HS-27A (cell line): ENCODE measurements around the gene GNB3.

Experiments used
- DNase-seq: peaks from one replicate; pipeline ENCODE4 v3.0.0-alpha.2; 2012; ENCODE audit warnings: low read depth, missing footprints

Gene GNB3

DNA sequence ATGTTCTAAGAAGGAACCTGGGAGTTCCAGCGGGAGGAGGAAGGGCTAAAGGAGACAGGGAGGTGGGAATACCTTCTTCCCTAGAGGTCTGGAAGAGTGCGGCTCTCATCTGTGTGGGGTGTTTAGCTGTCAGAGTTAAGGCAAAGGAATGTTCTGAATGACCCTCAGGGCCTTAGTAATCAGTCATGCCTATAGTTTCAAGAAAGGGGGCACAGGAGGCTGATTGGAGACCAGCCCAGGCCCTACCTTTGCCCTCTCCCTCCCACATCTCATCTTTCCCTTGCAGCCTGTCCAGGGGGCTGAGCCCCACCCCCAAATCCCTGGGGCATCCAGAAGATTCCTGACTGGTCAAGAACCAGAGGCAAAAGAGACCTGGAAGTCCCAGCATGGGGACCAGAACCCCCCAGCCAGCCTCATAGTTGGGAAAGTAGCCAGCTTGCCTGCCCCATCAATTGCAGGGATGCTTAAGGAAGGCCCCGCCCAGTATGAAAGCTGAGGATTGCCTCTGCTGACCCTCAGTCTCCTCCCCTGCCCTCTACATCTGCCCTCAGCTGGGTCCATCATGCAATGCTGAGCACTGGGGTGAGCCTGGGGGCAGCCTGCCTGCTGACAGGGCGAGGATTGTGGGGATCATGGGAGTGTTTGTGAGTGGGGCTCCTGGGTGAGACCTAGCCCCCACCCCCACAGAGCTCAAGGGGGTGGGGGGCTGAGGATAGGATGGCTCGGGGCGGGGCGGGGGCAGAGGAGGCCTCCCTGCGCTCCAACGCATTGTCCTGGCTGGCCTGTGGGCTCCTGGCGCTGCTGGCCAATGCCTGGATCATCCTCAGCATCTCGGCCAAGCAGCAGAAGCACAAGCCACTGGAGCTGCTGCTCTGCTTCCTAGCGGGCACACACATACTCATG is 17.3 kb upstream of the GNB3 start:
- DNase-seq: no peak

DNA sequence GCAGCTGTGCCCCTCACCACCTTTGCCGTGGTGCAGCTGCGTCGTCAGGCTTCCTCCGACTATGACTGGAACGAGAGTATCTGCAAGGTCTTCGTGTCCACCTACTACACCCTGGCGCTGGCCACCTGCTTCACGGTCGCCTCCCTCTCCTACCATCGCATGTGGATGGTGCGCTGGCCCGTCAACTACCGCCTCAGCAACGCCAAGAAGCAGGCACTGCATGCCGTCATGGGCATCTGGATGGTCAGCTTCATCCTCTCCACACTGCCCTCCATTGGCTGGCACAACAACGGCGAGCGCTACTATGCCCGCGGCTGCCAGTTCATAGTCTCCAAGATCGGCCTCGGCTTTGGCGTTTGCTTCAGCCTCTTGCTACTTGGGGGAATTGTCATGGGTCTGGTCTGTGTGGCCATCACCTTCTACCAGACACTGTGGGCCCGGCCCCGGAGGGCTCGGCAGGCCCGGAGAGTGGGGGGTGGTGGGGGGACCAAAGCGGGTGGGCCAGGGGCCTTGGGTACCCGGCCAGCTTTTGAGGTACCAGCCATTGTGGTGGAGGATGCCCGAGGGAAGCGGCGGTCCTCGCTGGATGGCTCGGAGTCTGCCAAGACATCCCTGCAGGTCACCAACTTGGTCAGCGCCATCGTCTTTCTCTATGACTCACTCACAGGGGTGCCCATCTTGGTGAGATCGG is 16.5 kb upstream of the GNB3 start:
- no peak for DNase-seq

DNA sequence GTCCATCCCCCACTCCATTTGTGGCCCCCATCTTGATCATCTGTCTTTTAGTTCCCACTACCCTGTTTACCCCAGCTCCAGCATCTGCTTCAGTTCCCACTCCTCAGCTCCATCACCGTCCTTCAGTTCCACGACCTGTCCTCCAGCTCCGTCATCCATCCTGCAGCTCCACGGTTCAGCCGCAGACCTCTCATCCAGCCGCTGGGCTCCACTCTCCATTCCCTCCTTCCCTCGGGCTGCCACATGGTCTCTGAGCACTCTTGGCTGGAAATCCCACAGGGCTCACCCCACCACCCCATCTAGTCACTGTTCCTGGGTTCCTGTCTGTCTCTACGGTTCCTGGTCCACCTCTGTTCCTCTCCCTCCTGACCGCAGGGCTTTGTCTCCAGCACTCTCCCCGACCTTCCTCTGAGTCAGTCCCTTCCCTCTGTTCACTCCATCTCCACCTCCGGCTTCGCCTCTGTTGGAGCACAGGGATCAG is 15.8 kb upstream of the GNB3 start:
- DNase-seq: no peak

DNA sequence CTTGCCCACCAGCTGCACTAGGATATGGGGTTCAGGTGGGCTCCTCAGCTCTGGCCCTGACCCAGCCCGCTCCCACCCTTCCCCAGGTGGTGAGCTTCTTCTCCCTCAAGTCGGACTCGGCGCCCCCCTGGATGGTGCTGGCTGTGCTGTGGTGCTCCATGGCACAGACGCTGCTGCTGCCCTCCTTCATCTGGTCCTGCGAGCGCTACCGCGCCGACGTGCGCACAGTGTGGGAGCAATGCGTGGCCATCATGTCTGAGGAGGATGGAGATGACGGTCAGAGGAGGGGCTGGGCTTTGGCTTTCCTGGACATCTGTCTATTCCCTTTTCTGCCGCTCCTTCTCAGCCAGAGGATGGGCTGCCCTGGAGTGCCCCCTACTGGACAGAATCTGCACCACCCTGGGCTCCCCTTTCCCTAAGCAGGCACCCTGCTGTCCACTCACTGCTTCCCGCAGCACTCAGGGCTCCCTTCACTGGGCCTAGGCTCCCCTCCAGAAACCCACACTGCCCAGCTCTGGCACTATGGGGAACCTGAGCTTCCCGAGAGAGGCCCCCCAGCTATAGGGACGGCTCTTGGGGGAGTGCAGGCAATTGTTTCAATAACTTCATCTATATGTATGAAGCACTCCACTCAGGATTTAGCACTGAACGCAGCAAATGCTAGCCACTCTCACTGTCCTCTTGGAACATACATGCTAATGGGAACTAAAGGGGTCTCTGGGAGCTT is 15.2 kb upstream of the GNB3 start:
- DNase-seq: peak; percentile 48

DNA sequence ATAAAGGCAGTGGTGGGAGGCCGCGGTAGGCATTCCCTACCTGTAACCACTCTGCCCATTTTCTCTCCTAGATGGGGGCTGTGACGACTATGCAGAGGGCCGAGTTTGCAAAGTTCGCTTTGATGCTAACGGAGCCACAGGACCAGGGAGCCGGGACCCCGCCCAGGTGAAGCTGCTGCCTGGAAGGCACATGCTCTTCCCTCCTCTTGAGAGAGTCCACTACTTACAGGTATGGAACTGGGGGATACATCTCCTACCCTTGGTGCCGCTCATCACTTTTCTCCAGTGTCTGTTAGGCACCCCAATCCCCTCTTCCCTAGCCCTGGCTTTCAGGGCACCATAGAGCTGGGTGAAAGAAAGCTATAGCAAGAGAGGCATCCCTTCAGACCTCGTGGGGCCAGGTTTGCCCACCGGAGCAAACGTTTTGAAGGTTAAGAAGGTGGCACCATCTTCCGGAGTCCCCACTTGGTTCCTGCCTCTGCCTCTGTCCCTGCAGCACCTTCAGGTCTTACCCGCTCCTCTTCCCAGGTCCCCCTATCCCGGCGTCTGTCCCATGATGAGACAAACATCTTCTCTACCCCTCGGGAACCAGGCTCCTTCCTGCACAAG is 14.5 kb upstream of the GNB3 start:
- DNase-seq: no peak

DNA sequence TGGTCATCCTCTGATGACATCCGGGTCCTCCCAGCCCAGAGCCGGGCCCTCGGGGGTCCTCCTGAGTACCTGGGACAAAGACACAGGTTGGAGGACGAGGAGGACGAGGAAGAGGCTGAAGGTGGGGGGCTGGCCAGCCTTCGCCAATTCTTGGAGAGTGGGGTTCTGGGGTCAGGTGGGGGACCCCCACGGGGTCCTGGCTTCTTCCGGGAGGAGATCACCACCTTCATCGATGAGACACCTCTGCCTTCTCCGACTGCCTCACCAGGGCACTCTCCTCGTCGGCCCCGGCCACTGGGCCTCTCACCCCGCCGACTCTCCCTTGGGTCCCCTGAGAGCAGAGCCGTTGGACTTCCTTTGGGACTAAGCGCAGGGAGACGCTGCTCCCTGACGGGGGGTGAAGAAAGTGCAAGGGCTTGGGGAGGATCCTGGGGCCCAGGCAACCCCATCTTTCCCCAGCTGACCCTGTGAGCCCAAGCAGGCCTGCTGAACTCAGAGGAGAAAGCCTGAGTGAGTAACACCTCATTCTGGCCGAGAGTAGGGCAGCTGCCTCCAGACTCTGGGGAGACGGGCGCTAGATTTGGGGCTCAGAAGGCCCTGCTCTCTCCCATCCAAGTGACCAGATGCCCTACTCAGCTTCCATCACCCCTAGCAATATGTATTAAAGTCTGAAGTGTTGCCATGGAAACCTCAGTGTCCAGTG is 13.8 kb upstream of the GNB3 start:
- no peak for DNase-seq

DNA sequence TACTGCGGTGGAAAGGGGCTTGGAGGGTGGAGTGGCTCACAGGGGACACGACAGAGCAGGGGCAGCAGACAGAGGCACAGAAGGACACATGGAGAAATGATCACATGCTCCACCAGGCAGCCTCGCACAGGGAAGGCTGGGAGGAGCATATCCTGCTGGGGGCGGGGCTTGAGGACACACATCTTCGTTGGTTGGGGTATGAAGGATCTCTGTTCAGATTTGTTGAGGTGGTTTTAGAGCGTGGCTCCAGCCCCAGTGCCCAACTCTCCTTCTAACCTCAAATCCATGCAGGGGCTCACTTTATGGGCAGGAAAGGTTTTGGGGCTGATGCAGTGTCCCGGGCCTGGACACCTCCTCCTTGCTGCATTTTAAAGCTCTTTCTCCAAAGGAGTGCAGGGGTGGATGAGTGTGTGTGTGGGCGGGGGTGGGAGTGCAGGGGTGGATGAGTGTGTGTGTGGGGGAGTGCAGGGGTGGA is 13.3 kb upstream of the GNB3 start:
- DNase-seq: peak; percentile 82

DNA sequence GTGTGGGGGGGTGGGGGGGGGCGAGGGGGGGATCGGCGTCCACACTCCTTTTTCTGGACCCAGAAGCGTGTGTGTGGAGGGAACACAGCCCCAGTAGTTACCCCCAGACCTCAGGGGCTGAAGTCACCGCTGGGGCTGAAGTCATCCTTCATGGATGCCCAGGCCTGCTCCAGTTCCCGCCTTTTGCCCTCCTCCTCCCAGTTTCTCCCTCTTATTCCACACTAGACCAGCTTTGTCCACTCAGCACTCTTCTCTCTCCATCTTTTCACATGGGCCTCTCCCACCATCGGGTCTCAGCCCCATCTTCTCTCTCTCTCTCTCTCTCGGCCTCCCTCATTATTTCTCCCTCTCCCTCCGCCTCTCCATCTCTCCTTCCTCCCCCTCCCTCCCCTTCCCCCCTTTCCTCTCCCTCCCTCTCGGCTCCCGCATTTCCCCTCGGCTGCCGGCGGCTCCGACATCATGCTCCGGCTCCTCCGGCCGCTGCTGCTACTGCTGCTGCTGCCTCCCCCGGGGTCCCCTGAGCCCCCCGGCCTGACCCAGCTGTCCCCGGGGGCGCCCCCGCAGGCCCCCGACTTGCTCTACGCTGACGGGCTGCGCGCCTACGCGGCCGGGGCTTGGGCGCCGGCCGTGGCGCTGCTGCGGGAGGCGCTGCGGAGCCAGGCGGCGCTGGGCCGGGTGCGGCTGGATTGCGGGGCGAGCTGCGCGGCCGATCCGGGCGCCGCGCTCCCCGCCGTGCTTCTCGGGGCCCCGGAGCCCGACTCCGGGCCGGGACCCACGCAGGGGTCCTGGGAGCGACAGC is 12.5 kb upstream of the GNB3 start, which contains the start of gene P3H3:
Gene P3H3, plus strand, starts transcription at position 426 of the 799 bp plus-strand sequence. Its CDS starts 34 bp downstream, at position 460.
- peak; percentile 52 for DNase-seq

DNA sequence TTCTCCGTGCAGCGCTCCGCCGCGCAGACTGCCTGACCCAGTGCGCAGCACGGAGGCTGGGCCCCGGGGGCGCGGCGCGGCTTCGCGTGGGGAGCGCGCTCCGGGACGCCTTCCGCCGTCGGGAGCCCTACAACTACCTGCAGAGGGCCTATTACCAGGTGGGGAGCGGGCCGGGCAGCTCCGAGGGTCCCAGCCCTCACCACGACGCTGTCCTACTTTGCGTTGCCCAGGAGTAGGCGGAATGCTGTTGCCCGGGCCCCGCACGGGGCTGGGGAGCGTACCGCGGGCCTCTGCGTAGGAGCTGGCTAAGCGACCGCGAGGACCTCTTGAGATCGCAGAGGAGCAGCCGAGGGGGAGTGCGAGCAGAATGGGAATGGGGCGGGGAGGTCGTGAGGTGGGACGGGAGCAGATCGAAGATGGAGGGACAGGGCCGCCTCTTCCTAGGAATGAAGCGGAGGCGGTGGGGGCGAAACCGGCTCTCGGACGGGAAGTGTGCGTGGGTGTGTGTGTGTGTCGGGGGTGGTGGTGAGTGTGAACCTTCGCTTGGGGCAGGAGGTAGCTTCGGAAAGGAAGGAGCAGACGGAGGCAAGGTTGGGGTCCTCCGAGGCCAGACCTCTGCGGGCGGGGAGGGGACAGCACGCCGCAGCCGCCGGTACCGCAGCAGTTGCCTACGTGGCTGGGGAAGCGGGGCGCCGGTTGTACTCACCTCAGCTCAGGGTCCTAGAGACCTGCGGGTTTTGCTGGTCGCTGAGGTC is 11.8 kb upstream of the GNB3 start:
- no peak for DNase-seq

DNA sequence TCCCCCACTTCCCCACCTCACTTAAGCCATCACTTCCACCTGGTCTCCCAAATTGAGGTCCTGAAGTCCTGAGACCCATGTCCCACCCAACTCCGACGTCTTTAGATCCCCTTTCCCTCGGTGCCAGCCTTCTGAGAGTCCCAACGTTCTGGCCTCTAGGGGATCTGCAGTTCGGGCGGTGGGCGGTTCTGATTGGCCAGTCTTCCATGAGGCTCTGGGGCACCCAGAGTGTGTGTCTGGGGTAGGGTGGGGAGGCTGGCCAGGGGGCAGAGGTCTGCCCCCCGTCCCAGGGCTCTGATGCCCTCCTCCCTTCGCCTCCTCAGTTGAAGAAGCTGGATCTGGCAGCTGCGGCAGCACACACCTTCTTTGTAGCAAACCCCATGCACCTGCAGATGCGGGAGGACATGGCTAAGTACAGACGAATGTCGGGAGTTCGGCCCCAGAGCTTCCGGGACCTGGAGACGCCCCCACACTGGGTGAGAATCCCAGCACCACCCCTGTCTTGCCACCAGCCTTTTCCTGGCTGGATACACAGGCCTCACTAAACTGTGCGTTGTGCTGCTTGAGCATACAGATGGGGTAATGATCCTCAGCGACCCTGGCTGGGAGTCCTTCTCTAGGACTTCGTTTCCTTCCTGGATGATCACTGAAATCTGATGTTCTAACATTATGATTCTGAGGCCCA is 11.0 kb upstream of the GNB3 start:
- peak; percentile 35 for DNase-seq

DNA sequence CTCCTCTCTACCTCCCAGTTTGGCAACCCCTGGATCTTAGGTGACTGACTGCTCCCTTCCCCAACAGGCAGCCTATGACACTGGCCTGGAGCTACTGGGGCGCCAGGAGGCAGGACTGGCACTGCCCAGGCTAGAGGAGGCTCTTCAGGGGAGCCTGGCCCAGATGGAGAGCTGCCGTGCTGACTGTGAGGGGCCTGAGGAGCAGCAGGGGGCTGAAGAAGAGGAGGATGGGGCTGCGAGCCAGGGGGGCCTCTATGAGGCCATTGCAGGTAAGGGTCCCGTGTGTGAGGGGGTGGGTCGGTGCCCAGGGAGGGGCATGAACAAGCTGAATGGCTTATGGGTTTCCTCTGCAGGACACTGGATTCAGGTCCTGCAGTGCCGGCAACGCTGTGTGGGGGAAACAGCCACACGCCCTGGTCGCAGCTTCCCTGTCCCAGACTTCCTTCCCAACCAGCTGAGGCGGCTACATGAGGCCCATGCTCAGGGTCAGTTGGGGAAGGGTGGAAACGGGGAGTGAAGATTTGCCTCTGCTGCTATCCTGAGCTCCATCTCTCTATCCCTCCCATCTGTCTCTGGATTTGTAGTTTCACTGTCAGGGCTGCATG is 10.3 kb upstream of the GNB3 start:
- no peak for DNase-seq

DNA sequence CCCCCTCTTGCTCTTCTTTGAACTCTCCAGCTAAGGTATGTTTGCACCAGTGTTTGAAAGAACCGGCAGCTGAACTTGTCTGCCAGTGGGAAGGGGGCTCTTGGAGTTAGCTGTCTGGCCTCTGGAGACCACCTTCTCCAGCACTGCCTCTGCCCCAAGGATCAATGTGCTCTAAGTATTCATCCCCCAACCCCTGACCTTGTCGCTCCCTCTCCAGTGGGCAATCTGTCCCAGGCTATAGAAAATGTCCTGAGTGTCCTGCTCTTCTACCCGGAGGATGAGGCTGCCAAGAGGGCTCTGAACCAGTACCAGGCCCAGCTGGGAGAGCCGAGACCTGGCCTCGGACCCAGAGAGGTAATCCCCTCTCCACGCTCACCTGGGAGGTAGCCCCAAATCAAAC is 9.7 kb upstream of the GNB3 start:
- DNase-seq: no peak

DNA sequence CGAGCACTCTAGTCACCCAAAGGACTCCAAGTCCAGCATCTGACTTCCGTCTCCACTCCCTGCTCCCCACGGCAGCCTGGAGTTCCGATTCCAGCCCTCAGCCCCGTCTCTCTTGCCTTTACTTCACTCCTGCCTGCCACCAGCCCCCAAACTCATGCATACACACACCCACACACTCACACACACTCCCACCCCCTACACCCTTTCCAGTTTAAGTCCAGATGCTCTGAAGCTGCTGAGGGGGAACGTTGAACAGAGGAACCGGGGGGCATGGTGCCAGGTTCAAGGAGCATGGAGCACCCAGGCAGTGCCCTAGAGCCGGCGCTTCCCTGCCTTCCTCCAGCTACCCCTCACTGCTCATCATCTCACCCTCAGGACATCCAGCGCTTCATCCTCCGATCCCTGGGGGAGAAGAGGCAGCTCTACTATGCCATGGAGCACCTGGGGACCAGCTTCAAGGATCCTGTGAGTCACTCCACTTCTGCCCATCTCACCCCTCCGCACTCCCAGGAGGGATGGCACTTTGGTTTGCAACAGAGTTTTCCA is 9.2 kb upstream of the GNB3 start:
- DNase-seq: no peak

DNA sequence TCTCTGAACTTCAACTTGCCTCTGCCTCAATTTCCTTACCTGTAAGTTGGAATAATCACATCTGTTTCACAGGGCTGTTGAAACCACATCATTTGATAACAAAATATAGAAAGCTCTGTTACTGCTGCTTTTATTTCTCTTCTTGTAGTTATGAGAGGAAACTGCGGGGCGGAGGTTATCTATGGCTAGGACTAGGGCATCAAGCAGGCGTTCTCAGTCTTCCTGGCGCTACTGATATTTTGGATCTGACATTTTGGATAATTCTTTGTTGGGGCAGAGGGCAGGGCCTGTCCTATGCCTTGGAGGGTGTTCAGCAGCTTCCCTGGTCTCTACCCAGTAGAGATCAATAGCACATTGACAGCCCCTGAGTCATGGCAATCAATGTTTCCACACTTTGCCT is 8.6 kb upstream of the GNB3 start:
- no peak for DNase-seq

DNA sequence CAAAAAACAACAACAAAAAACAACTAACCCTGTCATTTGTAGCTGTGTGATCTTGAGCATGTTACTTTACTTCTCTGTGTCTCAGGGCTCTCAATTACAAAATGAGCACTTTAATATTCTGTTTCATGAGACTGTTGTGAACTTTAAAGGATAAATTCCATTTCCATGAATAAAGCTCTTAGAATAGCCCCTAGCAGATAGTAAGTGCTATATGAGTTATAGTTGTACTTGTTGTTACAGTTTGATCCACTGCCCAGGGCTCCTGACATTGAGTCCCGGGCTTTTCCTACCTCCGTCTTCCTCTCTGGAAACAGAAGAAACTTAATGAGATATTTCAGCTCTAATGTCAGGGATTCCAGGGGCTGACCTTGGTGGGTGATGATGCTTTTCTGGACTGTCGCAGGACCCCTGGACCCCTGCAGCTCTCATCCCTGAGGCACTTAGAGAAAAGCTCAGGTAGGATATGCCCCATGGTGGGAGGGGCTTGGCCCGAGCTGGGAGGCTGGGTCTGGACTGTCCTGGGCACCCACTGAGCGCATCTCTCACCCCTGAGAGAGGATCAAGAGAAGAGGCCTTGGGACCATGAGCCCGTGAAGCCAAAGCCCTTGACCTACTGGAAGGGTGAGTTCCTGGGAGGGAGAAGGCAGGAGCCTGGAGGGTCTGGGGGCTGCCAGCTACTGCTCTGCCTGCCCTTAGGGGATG is 7.4 kb upstream of the GNB3 start:
- no peak for DNase-seq

DNA sequence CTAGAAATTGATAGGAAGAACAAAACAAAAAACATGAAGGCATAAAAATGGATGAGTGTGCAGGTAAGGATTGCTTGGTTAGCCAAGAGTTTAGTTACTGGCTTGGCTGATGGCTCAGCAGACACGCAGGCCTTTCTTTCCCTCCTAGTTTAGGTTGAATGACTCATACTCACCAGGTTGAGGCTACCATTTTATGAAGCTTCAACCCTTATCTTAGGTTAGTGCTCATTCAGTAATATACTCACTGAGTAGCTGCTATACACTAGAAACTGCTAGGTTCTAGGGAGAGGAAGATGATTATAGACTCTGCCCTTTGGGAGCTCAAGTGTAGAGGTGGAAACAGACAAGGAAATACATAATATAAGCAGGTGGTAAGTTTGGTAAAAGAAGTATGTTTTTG is 6.5 kb upstream of the GNB3 start:
- no peak for DNase-seq

DNA sequence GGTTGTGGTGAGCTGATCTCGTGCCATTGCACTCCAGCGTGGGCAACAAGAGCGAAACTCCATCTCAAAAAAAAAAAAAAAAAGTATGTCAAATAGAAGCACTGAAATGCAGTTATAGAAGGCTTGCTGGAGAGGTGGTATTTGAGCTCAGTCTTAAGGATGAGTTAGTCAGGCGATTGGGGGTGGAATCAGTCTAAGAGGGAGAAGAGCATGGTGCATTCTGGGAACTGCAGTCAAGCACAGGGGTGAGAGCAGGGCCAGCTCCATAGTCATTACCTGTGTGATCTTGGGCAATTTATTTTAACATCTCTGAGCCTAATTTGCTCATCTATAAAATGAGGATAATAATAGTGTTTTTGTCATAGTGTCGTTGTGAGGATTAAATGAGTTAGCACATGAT is 5.9 kb upstream of the GNB3 start:
- no peak for DNase-seq

DNA sequence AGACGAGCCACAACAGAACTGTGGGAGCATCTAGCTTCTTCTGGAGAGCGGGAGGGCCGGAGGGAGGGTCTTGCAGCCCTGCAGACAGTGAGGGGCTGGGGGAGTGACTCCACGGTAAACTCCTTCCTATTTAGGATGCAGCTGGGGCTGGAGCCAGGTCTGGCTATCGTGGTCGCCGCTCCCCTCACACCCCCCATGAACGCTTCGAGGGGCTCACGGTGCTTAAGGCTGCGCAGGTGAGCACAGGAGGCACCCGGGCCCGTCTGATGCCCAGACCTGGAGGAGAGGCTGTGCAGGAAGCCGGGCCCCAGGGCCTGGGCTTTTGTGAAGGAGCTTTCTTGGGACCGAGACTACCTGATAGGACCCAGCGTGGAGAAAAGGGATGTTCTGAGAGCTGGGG is 3.9 kb upstream of the GNB3 start:
- no peak for DNase-seq
